Astrocyte (in vitro differentiated cells and primary cell): ENCODE results near the gene CUTA.

Experiments
- CTCF ChIP-seq: IDR thresholded peaks from 2 replicates; pipeline ENCODE4 v1.5.1; 2011; ENCODE audit warnings: low read depth, mild to moderate bottlenecking, inconsistent platforms, low read length, moderate library complexity; ENCODE audit not compliant: insufficient read depth
- EZH2 ChIP-seq: IDR thresholded peaks from 2 replicates; pipeline ENCODE4 v1.6.1; 2012; ENCODE audit warnings: mild to moderate bottlenecking, low read length, inconsistent platforms; ENCODE audit not compliant: insufficient read depth

GRCh38 chr6:33410050-33410710 is 7.7 kb downstream of the CUTA start:
- TF ChIP-seq CTCF (no peak), EZH2 (no peak)
